HG03045 (cell line): Measurements from ENCODE around the gene MDH2.
"Not testable (repeated sequence)": the region's sequence is repeated elsewhere in the genome, so short reads cannot be mapped to it uniquely, and the experiment has no call there.

ENCODE experiments used
- ATAC-seq: cut with Tn5 transposase; IDR thresholded peaks from one replicate; pipeline ENCODE4 v1.9.1; 2021; ENCODE audit warnings: mild to moderate bottlenecking, moderate library complexity; ENCODE audit not compliant: unreplicated experiment

The MDH2 gene

DNA sequence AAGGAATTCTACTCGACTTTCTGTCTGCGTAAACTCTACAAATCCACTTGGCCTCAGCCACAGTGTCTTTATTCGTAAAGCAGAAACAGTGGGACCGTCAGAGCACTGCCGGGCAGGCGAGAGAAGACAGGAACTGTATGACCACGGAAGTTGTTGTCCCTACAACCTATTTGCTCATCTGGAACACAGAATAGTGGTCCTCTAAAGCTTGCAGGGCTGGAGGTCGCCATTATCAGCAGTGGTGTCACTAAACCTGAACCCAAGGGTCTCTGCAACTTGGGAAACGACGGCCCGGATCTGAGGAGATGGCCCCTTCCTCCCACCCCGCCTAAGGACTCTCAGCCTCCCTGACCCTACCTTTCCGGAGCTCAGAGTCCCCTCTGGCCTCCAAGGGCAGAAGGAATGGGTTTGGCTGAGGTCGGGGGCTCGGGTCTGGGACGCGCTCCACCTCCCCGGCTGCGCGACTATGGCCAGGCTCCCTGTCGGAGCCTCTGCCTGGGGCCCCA lies 548 bp upstream of the MDH2 start:
- ATAC-seq: no peak

DNA sequence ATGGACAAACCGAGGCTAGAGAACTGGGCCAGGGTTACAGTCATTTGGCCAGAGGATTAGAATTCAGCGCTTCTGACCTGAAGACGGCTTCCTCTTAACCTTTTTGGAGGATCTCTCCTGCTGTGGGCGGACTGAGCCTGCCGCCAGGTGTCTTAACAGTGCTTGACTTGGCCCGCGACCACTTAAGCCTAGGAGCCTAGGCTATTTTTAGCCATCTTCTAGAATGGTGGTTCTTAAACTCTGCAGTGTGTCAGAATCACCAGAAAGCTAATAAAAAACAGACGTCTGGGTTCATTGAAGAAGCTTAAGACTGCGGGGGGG lies 722 bp downstream of the MDH2 start:
- no peak for ATAC-seq

DNA sequence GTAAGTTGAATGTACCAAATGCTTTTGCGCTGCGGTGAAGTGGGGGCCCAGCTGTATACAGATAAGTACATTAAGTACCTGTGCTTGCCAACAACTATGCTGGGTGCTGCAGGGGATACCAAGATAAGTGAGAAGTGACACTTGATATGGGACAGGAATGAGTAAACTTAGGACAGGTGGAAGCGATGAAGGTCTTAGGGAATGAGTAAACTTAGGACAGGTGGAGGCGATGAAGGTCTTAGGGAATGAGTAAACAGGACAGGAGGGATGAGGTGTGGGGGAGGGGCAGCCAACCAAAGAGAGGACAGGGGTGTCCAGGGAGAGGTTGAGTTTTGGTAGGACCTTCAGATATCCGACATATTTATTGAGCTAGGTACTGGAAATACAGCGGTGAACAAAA lies 1.4 kb downstream of the MDH2 start:
- no peak for ATAC-seq

DNA sequence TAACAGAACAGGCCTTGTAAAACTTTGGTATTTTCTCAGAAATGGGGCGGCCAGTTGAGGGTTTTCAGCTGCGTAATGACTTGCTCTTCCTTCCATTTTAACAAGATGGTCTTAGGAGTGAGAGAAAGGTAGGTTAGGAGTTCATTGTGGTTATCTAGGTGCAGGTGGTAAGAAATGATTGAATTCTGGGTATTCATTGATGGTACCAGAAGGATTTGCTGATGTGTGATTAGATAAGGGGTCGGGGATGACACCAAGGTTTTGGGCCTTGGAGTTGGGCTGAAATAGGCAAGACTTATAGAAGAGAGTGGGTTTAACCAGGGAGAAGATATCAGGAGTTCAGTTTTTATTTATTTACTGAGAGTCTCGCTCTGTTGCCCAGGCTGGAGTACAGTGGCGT lies 2.6 kb downstream of the MDH2 start:
- no peak for ATAC-seq

DNA sequence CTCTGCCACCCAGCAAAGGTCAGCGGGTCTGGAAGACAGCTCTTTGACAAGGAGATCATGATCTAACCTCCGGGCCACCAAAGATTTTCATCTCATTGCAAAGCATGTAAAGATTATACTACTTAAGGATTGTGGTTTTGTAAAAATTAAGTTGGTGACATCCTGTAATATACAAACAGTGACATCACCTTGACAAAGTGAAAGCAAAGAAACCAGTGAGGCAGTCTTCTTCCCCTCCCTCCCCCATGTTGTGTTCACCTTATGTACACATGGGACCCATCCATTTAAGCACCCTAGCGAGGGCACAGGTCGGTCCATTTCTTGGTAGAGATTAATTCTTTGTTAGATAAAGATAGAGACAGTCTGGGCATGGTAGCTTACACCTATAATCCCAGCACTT lies 3.9 kb downstream of the MDH2 start:
- no peak for ATAC-seq

DNA sequence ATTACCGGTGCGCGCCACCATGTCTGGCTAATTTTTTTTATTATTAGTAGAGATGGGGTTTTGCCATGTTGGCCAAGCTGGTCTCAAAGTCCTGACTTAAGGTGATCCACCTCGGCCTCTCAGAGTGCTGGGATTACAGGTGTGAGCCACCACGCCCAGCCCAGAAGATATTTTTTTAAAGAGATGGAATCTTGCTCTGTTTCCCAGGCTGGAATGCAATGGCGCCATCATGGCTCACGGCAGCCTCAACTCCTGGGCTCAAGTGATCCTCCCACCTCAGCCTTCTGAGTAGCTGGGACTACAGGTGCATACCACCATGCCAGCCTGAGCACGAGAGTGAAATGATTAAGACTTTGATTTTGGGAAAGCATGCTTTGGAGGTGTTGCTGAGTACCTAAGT lies 4.8 kb downstream of the MDH2 start:
- ATAC-seq: not testable (repeated sequence)

DNA sequence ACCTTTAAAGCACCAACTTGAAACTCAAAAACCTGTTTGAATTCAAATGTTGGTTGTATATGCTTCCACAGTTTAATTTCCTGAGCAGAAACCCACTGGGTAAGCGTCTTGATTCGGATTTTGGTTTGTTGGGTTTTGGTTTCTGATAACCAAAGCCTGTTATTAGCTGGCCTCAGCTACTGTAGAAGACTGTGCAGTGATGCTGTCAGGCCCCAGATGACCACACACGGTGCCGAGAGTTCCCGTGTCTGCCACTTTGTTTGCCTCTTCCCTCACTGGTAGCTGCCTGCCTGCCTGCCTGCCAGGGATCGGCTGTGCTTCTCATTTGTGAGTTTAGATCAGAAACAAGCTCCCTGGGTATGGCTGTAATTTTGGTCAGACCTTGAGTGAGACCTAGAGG lies 5.6 kb downstream of the MDH2 start:
- ATAC-seq: no peak

DNA sequence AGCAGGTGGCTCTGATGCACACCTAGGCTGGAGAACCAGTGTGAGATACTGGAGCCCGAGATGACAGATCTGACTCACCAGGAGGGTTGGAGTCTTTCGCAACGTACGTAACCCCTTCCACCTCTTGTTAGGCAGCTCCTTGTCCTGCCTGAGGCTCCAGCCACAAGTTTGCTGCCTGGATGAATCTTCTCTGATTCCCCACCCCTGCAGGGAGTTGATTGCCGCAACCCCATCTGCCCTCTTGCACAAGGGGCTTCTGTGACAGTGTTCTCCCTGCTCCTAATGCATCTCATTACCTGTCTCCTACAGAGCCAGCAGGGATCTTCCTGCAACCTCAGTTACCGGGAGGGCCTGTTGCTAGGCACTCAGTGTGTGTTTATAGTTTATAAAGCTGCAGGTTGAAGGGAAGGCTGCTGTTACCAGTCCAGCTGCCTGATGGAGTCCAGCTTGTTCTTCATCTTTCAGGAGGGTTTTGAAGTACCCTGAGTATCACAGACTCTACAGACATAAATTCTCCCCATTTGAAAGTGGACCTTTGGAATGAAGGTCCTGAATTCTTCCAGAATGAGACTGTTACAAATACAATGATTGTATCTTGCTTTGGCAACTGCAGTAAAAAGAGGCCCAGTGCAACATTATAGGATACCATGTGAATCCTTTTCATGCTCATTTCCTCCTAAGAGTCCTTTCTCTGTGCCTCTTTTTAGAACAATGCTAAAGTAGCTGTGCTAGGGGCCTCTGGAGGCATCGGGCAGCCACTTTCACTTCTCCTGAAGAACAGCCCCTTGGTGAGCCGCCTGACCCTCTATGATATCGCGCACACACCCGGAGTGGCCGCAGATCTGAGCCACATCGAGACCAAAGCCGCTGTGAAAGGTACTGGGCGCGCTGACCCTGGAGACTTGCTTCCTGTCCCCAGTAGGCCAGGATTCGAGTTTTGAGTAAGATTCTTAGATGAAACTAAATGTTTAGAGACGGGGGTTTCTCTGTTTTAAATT lies 6.5 kb downstream of the MDH2 start:
- ATAC-seq: no peak

DNA sequence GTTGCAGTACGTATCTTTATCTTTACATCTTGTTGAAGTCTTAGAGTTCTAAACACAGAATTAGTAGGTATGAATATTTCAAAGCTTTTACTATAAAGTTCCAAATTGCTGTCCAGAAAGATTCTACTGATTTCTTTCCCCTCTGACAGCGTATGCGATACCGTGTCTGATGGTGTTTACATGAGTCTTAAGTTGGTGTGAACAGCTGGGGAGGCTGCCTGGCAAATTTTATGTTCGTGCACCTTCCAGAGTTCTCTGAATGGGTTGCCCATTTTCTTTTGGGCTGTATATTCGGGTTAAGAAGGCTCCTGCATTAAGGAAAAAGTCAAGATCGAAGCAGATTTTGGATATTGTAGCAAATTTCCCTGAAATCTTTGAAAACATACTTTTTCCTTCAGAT lies 8.3 kb downstream of the MDH2 start:
- ATAC-seq: no peak

DNA sequence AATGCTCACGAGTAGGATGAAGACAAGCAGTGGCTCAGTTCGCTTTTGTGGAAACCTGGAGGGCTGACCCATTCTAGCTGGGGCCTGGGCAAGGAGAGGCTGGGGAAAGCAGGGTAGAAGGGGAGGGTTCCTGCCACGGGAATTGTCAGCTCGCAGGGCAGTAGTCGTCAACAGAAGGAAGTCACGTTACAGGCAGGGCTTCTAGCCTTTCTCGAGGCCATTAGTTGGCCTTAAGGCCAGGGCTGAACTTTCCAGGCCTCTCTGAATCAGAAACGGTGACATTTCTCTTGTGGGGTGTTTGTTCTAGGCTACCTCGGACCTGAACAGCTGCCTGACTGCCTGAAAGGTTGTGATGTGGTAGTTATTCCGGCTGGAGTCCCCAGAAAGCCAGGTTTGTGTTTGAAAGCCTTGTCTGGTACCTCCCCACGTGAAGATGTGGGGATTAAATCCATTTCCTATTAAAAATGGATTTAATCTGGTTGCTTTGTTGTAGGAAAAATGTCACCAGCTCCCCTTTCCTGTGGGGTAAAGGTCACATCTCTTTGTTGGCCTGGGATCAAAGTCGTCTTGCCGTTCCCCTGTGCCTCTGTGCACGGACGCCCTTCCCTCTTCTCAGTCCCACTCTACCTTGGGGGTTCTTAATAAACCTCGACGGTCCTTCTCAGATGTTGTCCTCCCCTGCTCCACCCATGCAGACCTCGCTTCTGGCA lies 9.4 kb downstream of the MDH2 start:
- ATAC-seq: no peak

DNA sequence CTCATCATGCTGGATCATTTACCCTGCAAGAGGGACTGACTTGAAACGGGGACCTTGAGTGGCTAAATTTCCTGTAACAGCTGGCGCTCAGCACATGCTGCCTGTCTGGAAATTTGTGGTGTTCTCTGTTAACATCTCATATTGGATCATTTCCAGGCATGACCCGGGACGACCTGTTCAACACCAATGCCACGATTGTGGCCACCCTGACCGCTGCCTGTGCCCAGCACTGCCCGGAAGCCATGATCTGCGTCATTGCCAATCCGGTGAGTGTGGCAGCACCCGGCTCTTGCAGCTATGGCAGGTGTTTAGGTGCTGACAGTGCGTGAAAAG lies 9.9 kb downstream of the MDH2 start:
- ATAC-seq: no peak

DNA sequence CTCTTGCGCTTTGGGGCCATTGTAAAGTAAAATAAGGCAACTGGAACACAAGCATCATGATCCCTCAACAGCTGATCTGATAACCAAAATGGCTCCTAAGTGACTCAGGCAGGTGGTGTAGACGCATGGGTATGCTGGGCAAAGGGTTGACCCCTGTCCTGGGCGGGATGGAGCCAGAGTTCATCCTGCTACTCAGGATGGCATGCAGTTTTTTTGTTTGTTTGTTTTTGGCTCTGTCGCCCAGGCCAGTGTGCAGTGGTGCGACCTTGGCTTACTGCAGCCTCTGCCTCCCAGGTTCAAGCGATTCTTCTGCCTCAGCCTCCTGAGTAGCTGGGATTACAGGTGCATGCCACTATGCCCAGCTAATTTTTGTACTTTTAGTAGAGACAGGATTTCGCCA lies 10.8 kb downstream of the MDH2 start:
- not testable (repeated sequence) for ATAC-seq

DNA sequence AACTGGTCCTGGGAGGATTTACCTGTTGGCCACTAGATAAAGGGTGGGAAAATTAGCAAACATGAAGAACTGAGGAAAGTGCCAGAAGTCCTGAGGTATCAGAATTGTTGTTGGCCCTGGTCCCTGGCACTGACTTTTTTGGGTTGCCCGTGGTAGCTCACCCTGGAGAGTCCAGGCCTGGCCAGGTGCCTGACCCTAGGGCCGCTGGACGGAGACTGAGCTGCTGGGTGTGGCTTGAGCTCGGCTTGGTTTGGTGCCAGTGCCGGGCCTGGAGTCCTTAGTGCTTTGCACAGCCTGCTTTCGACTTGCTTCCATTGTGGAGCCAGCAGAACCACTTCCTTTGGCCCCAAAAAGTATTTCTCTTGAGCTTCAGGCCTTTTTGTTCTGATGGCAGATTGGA lies 12.9 kb downstream of the MDH2 start:
- no peak for ATAC-seq

DNA sequence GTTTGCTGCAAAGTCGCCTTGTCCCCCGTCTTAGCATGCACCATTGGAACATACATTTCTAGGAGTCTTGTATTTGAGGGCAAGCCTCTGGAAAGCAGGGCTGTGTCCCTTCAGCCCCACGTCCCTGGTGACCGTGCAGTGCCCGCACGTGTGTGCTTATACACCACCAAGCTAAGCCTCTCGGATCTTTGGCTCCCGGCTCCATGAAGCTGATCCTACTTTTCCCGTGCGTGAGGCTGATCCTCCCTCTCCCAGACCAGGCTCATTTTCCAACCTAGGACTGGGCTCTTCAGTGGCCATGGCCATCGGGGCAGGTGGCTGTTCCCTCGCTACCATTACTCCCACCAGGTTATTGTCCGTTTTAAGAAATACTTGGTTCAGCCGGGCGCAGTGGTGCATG lies 14.3 kb downstream of the MDH2 start:
- no peak for ATAC-seq

DNA sequence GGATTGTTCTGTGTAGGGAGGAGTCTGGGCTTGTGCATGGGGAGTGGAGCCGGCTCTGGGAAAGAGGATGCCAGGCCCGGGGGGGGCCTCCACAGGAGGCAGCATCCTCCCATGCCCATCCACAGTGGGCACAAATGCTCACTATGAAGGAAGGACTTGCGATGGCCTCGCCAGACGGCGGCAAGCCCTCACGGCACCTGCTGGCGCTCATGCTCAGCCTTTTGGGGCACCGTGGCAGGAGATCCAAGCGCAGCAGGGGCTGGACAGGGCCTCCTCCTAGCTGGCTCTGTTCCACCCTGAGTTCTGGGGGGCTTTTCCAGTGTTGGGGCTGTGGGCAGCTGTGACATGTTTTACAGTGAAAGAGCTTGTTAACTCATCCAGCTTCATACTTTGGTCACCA lies 15.2 kb downstream of the MDH2 start:
- no peak for ATAC-seq

DNA sequence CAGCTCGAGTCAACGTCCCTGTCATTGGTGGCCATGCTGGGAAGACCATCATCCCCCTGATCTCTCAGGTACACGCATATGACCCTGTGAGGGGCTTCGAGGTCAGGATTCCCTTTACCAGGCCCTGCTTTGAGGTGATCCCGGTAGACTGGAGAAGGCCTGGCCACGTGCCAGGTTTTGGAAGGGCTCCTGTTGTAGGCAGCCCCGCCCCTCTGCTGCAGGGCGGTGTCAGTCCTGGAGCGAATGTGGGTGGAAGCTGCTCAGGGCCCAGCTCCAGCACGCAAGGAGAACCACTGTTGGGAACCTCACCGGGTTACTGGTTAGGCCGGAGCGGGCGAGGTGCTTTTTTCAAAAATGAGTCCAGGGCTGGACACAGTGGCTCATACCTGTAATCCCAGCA lies 15.6 kb downstream of the MDH2 start:
- no peak for ATAC-seq

DNA sequence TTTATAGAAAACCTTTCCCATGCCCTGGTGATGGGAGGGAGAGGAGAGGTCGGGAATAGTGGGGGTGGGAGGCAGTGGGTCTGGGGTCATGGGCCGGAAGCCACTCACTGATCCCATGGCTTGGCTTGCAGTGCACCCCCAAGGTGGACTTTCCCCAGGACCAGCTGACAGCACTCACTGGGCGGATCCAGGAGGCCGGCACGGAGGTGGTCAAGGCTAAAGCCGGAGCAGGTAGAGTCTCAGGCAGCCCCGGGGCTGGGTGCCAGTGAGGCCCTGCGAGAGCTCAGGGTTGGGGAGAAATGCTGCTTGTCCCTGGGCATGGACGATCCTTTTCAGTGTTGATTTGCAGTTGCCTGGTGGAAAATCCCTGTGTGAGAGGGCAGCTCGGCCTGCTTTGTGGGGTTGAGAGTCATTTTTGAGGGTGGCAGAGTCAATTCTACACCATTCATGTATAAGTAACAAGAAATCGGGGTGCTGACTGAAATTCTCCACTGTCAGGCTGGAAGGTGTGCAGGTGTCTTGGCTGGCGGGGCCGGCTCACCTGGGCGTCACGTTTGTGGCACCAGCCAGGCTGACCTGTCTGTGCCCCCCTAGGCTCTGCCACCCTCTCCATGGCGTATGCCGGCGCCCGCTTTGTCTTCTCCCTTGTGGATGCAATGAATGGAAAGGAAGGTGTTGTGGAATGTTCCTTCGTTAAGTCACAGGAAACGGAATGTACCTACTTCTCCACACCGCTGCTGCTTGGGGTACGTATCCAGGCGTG lies 16.5 kb downstream of the MDH2 start:
- no peak for ATAC-seq

DNA sequence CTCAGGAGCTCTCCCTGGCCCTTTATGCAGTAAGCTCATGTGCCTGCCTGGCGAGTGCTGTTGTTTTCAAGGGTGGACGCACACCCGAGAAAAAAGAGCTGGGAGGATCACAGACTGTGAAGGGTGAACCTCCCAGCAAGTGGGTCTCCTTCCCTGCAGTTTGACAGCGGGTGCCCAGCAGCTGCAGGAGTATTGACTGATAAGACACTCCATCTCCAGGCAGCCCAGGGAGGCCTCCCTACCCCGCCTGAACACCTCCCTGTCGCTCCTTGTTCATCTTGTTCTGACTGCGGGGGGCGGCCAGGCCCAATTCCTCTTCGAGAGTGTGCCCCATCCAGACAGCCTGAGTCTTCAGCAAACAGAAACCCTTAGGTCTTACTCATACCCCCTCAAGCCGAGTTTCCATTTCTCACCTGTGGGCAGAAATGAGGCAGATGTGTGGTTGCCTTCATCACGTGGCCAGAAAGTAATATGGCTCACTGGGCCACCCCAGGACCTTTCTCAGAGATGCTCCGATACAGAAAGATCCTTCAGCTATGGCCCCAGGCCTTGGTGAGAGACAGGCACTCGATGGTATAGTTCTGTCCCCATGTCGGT lies 17.2 kb downstream of the MDH2 start:
- ATAC-seq: no peak

DNA sequence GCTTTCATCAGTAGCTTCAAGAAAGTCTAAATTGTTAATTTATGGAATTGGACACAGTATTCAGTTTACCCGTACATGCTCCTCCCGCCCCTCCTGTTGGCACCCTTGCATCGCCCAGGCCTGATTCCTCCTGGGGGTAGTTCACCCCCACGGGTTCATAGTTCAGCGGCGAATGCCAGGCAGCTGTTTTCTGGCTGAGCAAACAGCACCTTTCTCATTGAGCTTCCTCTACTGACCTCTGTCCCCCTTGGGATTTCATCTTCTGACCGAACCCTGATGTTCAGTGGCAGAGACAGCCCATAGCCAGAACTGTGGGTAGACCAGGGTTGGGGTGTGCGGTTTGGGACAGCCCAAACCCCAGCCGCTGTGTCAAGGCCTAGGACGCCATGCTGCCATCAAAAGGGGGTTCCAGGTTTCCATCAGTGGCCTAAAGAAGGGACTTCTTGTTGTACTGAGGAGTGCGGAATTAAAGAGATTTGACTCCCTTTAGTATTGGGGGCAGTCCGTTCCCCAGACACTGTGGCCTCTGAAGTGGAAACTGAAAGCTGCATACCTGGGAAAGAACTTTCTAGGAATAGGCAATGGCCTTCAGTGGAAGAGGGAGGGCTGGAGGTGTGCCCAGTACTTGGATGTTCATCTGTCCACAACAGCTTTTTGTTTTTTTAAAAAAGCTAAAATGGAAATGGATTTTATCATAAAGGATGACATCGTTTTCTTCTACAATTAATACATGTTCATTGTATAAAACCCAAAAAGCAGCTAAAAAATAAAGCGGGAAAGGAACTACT lies 19.0 kb downstream of the MDH2 start:
- ATAC-seq: no peak

DNA sequence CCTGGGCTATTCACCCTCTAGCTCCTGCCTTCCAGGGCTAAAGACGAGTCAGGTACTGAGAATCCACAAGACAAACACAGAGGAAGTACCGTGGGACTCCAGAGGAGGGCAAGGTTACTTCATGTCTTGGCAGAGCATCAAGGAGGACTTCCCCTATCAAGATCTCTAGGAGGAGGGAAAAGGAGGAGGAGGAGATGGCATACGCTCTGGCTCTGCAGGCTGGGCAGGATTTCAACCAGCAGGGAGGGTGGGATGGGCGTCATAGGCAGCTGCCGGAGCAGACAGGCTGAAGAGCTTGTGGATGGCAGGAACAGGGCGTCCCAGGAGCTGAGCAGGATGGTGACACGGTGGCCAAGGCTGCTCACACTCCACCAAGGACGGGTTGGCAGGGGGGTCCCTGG lies 21.3 kb downstream of the MDH2 start:
- ATAC-seq: no peak
